Endothelial cell of umbilical vein (primary cell): Measurements from ENCODE around the gene TLE4. TPM values are rescaled to one million over a fixed set of nuclear protein-coding genes. Genes with fewer than 3 reads are reported as not detected.

Experiments used
- BruUV-seq: library from RNA; stranded (reverse); fragments of 400-500 nt; replicated peaks from 2 replicates; lab custom pipeline; 2021; lab: Mats Ljungman, UMichigan
- CTCF ChIA-PET: fragments of 300-600, 350-600 bp; sonication (Branson Sonifier 250); formaldehyde crosslinking; loops from one replicate; lab custom pipeline; 2021; ENCODE audit warnings: antibody characterized with exemption, inconsistent platforms; lab: Charles Lee
- POLR2A ChIA-PET: fragments of 300-600, 350-600 bp; sonication (Branson Sonifier 250); formaldehyde crosslinking; loops from one replicate; lab custom pipeline; 2021; ENCODE audit warnings: antibody characterized with exemption, inconsistent platforms; lab: Charles Lee
- DNase-seq: peaks from one replicate; pipeline ENCODE4 v3.0.0-alpha.2; 2011; ENCODE audit warnings: low read depth, low spot score
- FAIRE-seq: peaks from 2 replicates; lab custom pipeline; 2011; peaks lifted over from hg19 to GRCh38; lab: Jason Lieb, UNC
- H2AFZ ChIP-seq: 2 replicates; pipeline ENCODE4 v1.6.0; 2012; ENCODE audit warnings: low read depth, low read length, control low read depth, inconsistent platforms
- H3K27ac ChIP-seq: 2 replicates; pipeline ENCODE4 v1.5.1; 2011; ENCODE audit warnings: low read depth, mild to moderate bottlenecking, control low read depth, low read length, moderate library complexity; ENCODE audit not compliant: insufficient read depth
- H3K27me3 ChIP-seq, 2 experiments: 2 replicates each; pipeline versions ENCODE4 v1.6.0 to v1.6.1; 2011; ENCODE audit warnings: low read length in 2 of 2, mixed read lengths in 1 of 2; ENCODE audit not compliant: control insufficient read depth in 2 of 2, insufficient read depth in 2 of 2
- H3K36me3 ChIP-seq, 2 experiments: 2 replicates in 1 of 2; 3 replicates in 1 of 2; pipeline ENCODE4 v1.5.1; 2011; ENCODE audit warnings: low read length in 2 of 2, mild to moderate bottlenecking in 1 of 2, moderate library complexity in 1 of 2; ENCODE audit not compliant: control insufficient read depth in 2 of 2, insufficient read depth in 2 of 2; ENCODE audit errors: extremely low read depth in 1 of 2
- H3K4me1 ChIP-seq: 3 replicates; pipeline ENCODE4 v1.5.1; 2011; ENCODE audit warnings: mild to moderate bottlenecking, low read length; ENCODE audit not compliant: control insufficient read depth, insufficient read depth; ENCODE audit errors: extremely low read depth
- H3K4me2 ChIP-seq: 2 replicates; pipeline ENCODE4 v1.6.1; 2011; ENCODE audit warnings: low read length, control low read depth, mixed read lengths; ENCODE audit not compliant: insufficient read depth
- H3K4me3 ChIP-seq, 3 experiments: fragments of 200-600 bp in 1 of 3; sonication (generic), shearing (Covaris generic) in 1 of 3; replicated peaks in 1 of 3; 2 replicates each; pipeline ENCODE4 v1.5.1; 2011 to 2016; ENCODE audit warnings: control low read depth in 3 of 3, low read length in 3 of 3, mild to moderate bottlenecking in 2 of 3, inconsistent platforms in 1 of 3, low read depth in 1 of 3, moderate library complexity in 1 of 3; ENCODE audit not compliant: insufficient read depth in 1 of 3
- H3K79me2 ChIP-seq: 2 replicates; pipeline ENCODE4 v1.6.0; 2012; ENCODE audit warnings: low read length, inconsistent platforms; ENCODE audit not compliant: control insufficient read depth, insufficient read depth
- H3K9ac ChIP-seq: replicated peaks from 2 replicates; pipeline ENCODE3; 2011; ENCODE audit warnings: low read length, control low read depth; ENCODE audit not compliant: insufficient read depth; ENCODE audit errors: extremely low read depth
- H3K9me1 ChIP-seq: replicated peaks from 3 replicates; pipeline ENCODE4 v1.6.0; 2011; ENCODE audit warnings: mild to moderate bottlenecking, low read length; ENCODE audit not compliant: control insufficient read depth, insufficient read depth; ENCODE audit errors: extremely low read depth
- H3K9me3 ChIP-seq: replicated peaks from 2 replicates; pipeline ENCODE4 v1.5.1; 2012; ENCODE audit warnings: low read length, inconsistent platforms; ENCODE audit not compliant: control insufficient read depth, insufficient read depth
- H4K20me1 ChIP-seq: replicated peaks from 2 replicates; pipeline ENCODE3; 2011; ENCODE audit warnings: mild to moderate bottlenecking, low read length; ENCODE audit not compliant: control insufficient read depth, insufficient read depth; ENCODE audit errors: extremely low read depth
- CTCF ChIP-seq, 2 donors: IDR thresholded peaks; 1 replicate in 1 of 2; 2 replicates in 1 of 2; pipeline ENCODE4 v1.5.1; 2011; ENCODE audit warnings: low read length in 2 of 2, mild to moderate bottlenecking in 2 of 2, moderate library complexity in 2 of 2, control low read depth in 1 of 2, inconsistent platforms in 1 of 2, low read depth in 1 of 2; ENCODE audit not compliant: insufficient read depth in 1 of 2; ENCODE audit errors: extremely low read depth in 1 of 2
- EZH2 ChIP-seq: IDR thresholded peaks from 2 replicates; pipeline ENCODE4 v1.6.1; 2012; ENCODE audit warnings: borderline replicate concordance, low read depth, mild to moderate bottlenecking, moderate library complexity, low read length, inconsistent platforms; ENCODE audit not compliant: severe bottlenecking
- FOS ChIP-seq: IDR thresholded peaks from 2 replicates; pipeline ENCODE4 v1.6.1; 2011; ENCODE audit warnings: mild to moderate bottlenecking, low read length, moderate library complexity, borderline replicate concordance; ENCODE audit not compliant: insufficient read depth
- GATA2 ChIP-seq: IDR thresholded peaks from 2 replicates; pipeline ENCODE4 v1.7.0; 2011; ENCODE audit warnings: low read depth, mild to moderate bottlenecking, moderate library complexity, mixed read lengths, low read length; ENCODE audit not compliant: insufficient read length, insufficient read depth
- JUN ChIP-seq: IDR thresholded peaks from 2 replicates; pipeline ENCODE4 v1.6.1; 2011; ENCODE audit warnings: borderline replicate concordance, low read depth; ENCODE audit not compliant: insufficient read length, insufficient read depth
- MYC ChIP-seq: IDR thresholded peaks from one replicate; pipeline ENCODE4 v1.6.1; 2011; ENCODE audit warnings: mild to moderate bottlenecking, low read depth, low read length
- POLR2A ChIP-seq: IDR thresholded peaks from 2 replicates; pipeline ENCODE4 v1.6.1; 2012; ENCODE audit warnings: low read depth, mild to moderate bottlenecking, control low read depth, low read length
- POLR2AphosphoS5 ChIP-seq: IDR thresholded peaks from 2 replicates; pipeline ENCODE4 v1.6.1; 2012; ENCODE audit warnings: low read depth, mild to moderate bottlenecking, control low read depth, low read length, moderate library complexity; ENCODE audit not compliant: insufficient read depth
- dilution Hi-C: fragments of 300-500 bp; cut with MboI; formaldehyde crosslinking; loops from one replicate; pipeline ENCODE4 v1.15.0; 2019; ENCODE audit warnings: low sequenced_read_pairs; ENCODE audit not compliant: extremely low pct_ligation_motif_present
- intact Hi-C: fragments of 100-400 bp; cut with micrococcal nuclease; formaldehyde crosslinking; loops from one replicate; pipeline ENCODE4 v1.10.0; 2022
- polyA plus RNA-seq, 4 experiments: library from polyadenylated mRNA; depleted of rRNA in 3 of 4; stranded (reverse) in 3 of 4; unstranded in 1 of 4; fragments of >200 nt; gene quantifications; 2 replicates each; pipeline versions ENCODE4 v1.2.1 to v1.2.3, GENCODE V29; 2011 to 2012; ENCODE audit warnings: missing spikeins in 1 of 4
- total RNA-seq: library from RNA; stranded (reverse); gene quantifications from 2 replicates; pipeline ENCODE4 v1.2.3, GENCODE V29; 2021
- TF ChIP-seq, protein P1 (sequence below): IDR thresholded peaks from 2 replicates; pipeline ENCODE4 v1.6.1; 2011; ENCODE audit not compliant: insufficient read depth, insufficient read length

Gene TLE4
- total and polyA plus RNA-seq, 2 donors (not counting 3 experiments of a cell fraction or from before 2014, with no cell fraction given) = 31.4 to 32.3 TPM

DNA sequence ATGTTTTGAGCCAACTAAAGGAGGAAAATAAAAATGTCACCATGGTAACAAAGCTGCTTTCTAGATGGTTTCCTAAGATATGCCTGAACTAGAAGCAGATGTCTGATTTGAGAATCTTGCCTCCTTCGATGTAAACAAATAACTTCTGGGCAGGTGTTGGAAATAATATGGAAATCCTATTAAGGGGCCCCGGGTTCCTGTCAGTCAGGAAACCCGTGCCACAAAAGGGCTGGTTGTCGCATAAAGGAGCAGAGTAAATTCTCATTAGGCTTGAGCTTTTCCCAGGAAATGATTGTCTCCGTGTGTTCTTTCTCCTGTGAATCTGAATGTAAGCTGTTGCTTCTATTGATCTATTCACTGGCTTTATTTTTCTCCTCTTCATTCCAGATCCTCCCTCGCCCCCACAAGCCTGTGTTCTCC, 90.8 kb downstream of the TLE4 start:
- no TSS peak for BruUV-seq
- intact Hi-C loops = loop anchor here (1.0 to 10.0 kb wide), 4 partner anchors 20 to 142 kb away; partner anchors contain the start of gene TLE4
- dilution Hi-C loops = no loop called here

More for the DNA sequence above, 90.8 kb downstream of the TLE4 start:
- Histone ChIP-seq H3K27ac (peak overlapping the region; percentile 39), H3K36me3 (no peaks in the 10 kb centered on the region), H4K20me1 (no peaks in the 10 kb centered on the region), H3K9me1 (no peaks in the 10 kb centered on the region), H3K4me1 (peaks cover 11% of the 10 kb centered on the region), H3K27me3 (no peaks in the 10 kb centered on the region), H3K4me3 (no peak overlapping the region), H3K4me2 (peak overlapping the region; percentile 55), H3K9me3 (no peaks in the 10 kb centered on the region), H2AFZ (no peak overlapping the region), H3K9ac (peak overlapping the region; percentile 6), H3K79me2 (no peaks in the 10 kb centered on the region)
- DNase-seq (peak; percentile 90), FAIRE-seq (peak; percentile 69)
- ChIA-PET CTCF (interaction anchor here (1.2 to 2.4 kb wide), 4 partner anchors 10 to 89 kb away, joined by 3 to 5 read pairs (median 4); no protein-coding TSS in a partner anchor), POLR2A (interaction anchor here (0.6 kb wide), 1 partner anchor 39 kb away, joined by 3 read pairs; no protein-coding TSS in a partner anchor)
- TF ChIP-seq POLR2AphosphoS5 (no peak), CTCF (IDR thresholded peaks at IDR 0.05; ENCODE audit: extremely low read depth in 1 of 2, insufficient read depth in 1 of 2, low read depth in 1 of 2, low read length in 2 of 2) (no peak), GATA2 (no peak), MYC (no peak), JUN (no peak), FOS (no peak), POLR2A (no peak), EZH2 (no peak)
- TF ChIP-seq, protein P1, sequence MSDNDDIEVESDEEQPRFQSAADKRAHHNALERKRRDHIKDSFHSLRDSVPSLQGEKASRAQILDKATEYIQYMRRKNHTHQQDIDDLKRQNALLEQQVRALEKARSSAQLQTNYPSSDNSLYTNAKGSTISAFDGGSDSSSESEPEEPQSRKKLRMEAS = no peak
